Keratinocyte (primary cell): Measurements from ENCODE around the gene CRHR2.

Experiments
- CTCF ChIP-seq, 3 experiments: IDR thresholded peaks in 1 of 3; conservative IDR thresholded peaks in 1 of 3; optimal IDR thresholded peaks in 1 of 3; 2 replicates in 2 of 3; 3 replicates in 1 of 3; pipeline versions ENCODE3 to v1.5.1; 2011; ENCODE audit warnings: low read length in 3 of 3, mild to moderate bottlenecking in 3 of 3, moderate library complexity in 2 of 3, control low read depth in 1 of 3, inconsistent platforms in 1 of 3; ENCODE audit not compliant: insufficient read depth in 2 of 3; ENCODE audit errors: extremely low read depth in 1 of 3
- EZH2 ChIP-seq: IDR thresholded peaks from one replicate; pipeline ENCODE4 v1.6.1; 2012; ENCODE audit warnings: inconsistent platforms, mild to moderate bottlenecking, low read length, moderate library complexity

- TF ChIP-seq CTCF (optimal IDR thresholded peaks at IDR 0.05 in 1 of 3, IDR thresholded peaks at IDR 0.05 in 1 of 3, conservative IDR thresholded peaks at IDR 0.05 in 1 of 3; ENCODE audit: extremely low read depth in 1 of 3, insufficient read depth in 2 of 3, low read length in 3 of 3) (no peak), EZH2 (no peak)
These were observed 69.5 kb downstream of the CRHR2 start for GRCh38 chr7:30612658-30613265.
